HG02759 (cell line): ENCODE measurements around the gene TRIM49D2.
"Not testable (repeated sequence)": the region's sequence is repeated elsewhere in the genome, so short reads cannot be mapped to it uniquely, and the experiment has no call there.

Experiments
- ATAC-seq: cut with Tn5 transposase; IDR thresholded peaks from one replicate; pipeline ENCODE4 v1.9.1; 2021; ENCODE audit warnings: mild to moderate bottlenecking, moderate library complexity; ENCODE audit not compliant: unreplicated experiment

The TRIM49D2 gene, protein sequence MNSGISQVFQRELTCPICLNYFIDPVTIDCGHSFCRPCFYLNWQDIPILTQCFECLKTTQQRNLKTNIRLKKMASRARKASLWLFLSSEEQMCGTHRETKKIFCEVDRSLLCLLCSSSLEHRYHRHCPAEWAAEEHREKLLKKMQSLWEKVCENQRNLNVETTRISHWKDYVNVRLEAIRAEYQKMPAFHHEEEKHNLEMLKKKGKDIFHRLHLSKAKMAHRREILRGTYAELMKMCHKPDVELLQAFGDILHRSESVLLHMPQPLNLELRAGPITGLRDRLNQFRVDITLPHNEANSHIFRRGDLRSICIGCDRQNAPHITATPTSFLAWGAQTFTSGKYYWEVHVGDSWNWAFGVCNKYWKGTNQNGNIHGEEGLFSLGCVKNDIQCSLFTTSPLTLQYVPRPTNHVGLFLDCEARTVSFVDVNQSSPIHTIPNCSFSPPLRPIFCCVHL

DNA sequence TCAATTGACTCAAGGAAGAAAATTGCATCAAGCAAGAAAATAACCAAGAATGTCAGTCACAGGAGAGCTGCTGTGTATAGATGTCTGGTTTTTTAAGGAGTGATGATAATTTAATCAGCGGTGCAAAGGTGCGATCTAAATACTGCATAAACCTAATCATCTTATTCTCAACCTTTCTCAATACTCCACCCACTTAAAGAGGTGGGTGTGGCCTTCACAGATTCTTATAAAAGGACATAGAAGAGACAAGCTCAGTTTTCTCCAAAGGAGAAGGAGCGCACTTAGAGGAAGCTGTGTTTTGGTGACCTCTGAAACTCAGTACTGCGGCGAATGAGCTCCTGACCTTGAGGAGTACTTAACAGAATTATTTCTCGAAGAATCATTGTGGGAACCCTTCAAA, at the start of gene TRIM49D2:
TRIM49D2 (plus strand) TSS at position 301 of the 400 bp plus-strand sequence. CDS start 2,698 bp downstream, outside the sequence.
- not testable (repeated sequence) for ATAC-seq

DNA sequence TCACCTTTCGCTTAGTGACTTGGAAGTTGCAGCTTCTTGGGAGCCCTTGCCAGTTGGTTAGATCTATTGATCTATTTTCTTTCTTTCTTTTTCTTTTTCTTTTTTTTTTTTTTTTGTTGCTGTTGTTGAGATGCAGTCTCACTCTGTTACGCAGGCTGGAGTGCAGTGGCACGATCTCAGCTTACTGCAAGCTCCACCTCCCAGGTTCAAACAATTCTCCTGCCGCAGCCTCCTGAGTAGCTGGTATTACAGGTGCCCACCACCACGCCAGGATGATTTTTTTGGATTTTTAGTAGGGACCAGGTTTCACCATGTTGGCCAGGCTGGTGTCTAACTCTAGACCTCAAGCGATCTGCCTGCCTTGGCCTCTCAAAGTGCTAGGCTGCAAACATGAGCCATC, 46.4 kb upstream of the TRIM49D2 start:
- not testable (repeated sequence) for ATAC-seq

DNA sequence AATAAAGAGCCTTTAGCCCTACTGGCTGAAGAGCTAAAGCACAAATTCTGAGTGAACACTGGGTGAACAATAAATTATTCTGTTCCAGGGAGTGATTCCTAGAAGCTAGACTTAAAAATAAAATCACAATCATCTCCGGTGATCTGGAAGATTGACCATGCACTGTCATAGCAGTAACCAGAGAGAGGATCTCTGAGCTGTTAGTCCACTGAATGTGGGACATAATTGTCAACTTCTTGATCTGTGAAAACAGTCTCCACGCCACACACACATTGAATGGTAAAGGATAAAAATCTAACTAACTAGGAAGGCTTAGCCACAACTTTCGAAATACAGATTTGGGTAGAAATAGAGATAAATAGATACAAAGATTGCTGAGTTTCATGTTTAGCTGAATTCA, 30.6 kb upstream of the TRIM49D2 start:
- not testable (repeated sequence) for ATAC-seq

DNA sequence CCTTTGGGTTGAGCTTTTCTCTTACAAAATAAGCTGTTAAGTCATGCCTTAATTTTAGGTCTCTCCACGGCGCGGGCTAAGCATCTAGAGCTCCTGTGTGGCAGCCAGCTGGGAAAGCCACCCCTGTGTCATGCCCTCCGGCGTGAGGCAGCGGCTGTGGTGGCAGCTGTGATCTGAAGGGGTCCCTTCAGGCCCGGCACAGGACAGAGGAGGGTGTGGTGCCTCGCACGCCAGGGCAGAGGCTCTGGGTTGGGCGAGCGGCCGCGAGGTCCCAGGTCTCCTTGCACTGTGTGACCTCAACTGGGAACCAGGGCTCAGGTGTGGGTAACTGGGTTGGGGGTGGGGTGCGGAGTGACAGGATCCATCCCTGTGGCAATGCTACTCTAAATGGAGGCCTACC, 23.1 kb upstream of the TRIM49D2 start:
- ATAC-seq: not testable (repeated sequence)

DNA sequence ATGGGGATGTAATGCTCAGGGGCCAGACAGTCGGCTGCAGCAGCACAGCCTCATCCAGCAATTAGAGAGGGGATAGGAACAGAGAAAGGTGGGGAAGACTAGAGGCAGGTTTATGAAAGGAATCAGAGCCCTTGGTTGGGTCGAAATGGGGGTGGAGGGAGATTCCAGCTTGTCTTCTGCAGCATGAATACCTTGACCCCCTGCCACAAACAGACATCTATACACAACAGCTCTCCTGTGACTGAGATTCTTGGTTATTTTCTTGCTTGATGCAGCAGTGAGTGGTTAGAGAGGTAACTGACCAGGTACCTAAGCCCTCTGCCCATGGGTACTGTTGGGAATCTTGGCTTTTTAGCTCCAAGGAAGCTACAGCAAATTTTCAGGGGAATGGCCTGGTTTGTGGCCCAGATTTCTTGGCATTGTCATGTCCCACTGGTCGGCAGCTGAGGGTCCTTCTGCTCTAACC, 1.6 kb upstream of the TRIM49D2 start, which contains the start of gene TRIM49D1:
TRIM49D1 (minus strand) TSS at position 51 of the 466 bp plus-strand sequence. CDS start 4,535 bp downstream, outside the sequence.
- ATAC-seq: no peak

DNA sequence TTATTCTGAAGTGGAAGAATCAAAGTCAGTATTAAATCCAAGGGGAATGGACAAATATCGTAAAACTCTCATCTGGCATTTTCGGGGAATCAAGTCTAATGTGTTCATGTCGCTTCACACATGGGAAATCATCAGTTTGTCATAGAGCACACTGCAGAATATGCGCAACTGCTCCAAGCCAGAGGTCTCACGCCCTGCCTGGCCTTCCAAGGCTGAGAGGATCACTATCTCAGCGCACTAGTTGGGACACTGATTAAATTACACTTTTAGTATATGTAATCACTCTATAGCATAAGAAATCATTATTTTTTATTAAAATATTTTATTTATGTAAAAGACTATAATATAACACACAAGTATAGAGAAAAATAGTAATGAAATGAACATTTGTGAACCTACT, 37.0 kb downstream of the TRIM49D2 start:
- not testable (repeated sequence) for ATAC-seq

DNA sequence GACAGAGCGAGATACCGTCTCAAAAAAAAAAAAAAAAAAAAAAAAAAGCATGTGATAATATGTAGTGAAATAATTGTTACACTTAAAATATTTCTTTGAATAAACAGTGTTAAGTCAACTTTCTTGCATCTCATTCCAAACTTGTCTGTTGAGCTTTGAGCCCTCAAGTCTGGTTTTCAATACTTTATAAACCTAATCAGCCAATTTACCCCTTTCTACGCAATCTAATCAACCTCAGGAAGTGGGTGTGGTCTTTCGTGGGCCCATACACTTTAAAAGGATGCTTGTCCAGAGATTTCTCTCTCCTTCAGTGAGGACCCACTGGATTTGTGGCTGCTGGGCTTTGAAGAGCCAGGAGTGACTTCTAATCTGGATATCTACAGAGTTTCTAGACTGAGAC, 41.9 kb downstream of the TRIM49D2 start, which contains the start of gene TRIM64:
TRIM64 (plus strand) TSS at position 301 of the 400 bp plus-strand sequence. CDS start 2,467 bp downstream, outside the sequence.
- not testable (repeated sequence) for ATAC-seq
